K562 (cell line): ENCODE data around the gene LZTR1. TPM values are rescaled to one million over a fixed set of nuclear protein-coding genes. Genes with fewer than 3 reads are reported as not detected.

Experiments used
- CEBPB ChIP-seq: fragments of 450-650 bp; IDR thresholded peaks from 2 replicates; pipeline ENCODE4 v1.6.1; 2016; ENCODE audit warnings: missing genetic modification characterization, missing compliant biosample characterization
- LCOR ChIP-seq: sonication (generic); formaldehyde crosslinking; IDR thresholded peaks from 2 replicates; pipeline ENCODE4 v1.8.0; 2022; ENCODE audit warnings: mild to moderate bottlenecking, missing genetic modification reagents
- MCM7 ChIP-seq, 2 experiments: fragments of 450-650 bp; IDR thresholded peaks; 2 replicates each; pipeline ENCODE4 v1.6.1; 2016 to 2018
- RB1 ChIP-seq: fragments of 450-650 bp; IDR thresholded peaks from 2 replicates; pipeline ENCODE4 v1.6.1; 2017; ENCODE audit warnings: low read depth, mild to moderate bottlenecking
- RNF219 ChIP-seq: fragments of 250-450 bp; sonication (Bioruptor Pico); IDR thresholded peaks from 2 replicates; pipeline ENCODE4 v1.5.0; 2022; ENCODE audit warnings: mild to moderate bottlenecking
- YBX1 ChIP-seq: fragments of 450-650 bp; IDR thresholded peaks from 2 replicates; pipeline ENCODE4 v1.7.1; 2016; ENCODE audit warnings: mild to moderate bottlenecking
- ZFP36 ChIP-seq: fragments of 150-350 bp; IDR thresholded peaks from 2 replicates; pipeline ENCODE4 v1.6.1; 2018; ENCODE audit warnings: low read length, low read depth; ENCODE audit not compliant: partially characterized antibody
- ZNF3 ChIP-seq: fragments of 250-450 bp; sonication (Bioruptor Pico); IDR thresholded peaks from 2 replicates; pipeline ENCODE4 v1.5.0; 2021; ENCODE audit warnings: mild to moderate bottlenecking, moderate library complexity
- ZNF507 ChIP-seq: conservative IDR thresholded peaks from 2 replicates; pipeline ENCODE4 v1.6.1; 2017; ENCODE audit warnings: missing genetic modification characterization, missing compliant biosample characterization
- ZNF699 ChIP-seq: fragments of 250-450 bp; sonication (Bioruptor Pico); IDR thresholded peaks from 2 replicates; pipeline ENCODE4 v1.8.0; 2021; ENCODE audit warnings: mild to moderate bottlenecking, moderate library complexity; ENCODE audit not compliant: insufficient replicate concordance
- polyA plus RNA-seq, 8 experiments: library from polyadenylated mRNA; depleted of rRNA in 4 of 8; stranded (reverse) in 5 of 8; unstranded in 3 of 8; fragments of >200 nt; fragmentation: Nextera tagmentation in 2 of 8; fragmentation: Illumina TruSeq in 1 of 8; extraction: Ambion mirVana in 2 of 8; extraction: Trizol in 1 of 8; gene quantifications; 2 replicates each; pipeline versions ENCODE4 v1.2.1 to v1.2.3, GENCODE V29; 2011 to 2014; ENCODE audit warnings: inconsistent platforms in 1 of 8, missing spikeins in 1 of 8
- total RNA-seq, 7 experiments: library from RNA; depleted of rRNA in 6 of 7; stranded (reverse); fragments of >200 nt in 6 of 7; fragmentation: Illumina TruSeq in 2 of 7; extraction: Trizol in 2 of 7; gene quantifications; 2 replicates each; pipeline versions ENCODE4 v1.2.1 to v1.2.3, GENCODE V29; 2011 to 2021; ENCODE audit warnings: low replicate concordance in 1 of 7
- TF ChIP-seq, protein P1 (sequence below): sonication (generic); formaldehyde crosslinking; IDR thresholded peaks from 2 replicates; pipeline ENCODE4 v1.8.0; 2022; ENCODE audit warnings: mild to moderate bottlenecking, missing genetic modification reagents

Gene LZTR1
- total and polyA plus RNA-seq, 9 of the 15 experiments (the other 6 are each of a cell fraction or from before 2014, with no cell fraction given): 2.2 to 135 (median 63.0) TPM

GRCh38 chr22:21034989-21035388, 52.9 kb downstream of the LZTR1 start (continued):
- TF ChIP-seq YBX1 (no peak), RB1 (no peak), CEBPB (tag) (peak; percentile 59; the same call in 1 of the 2 replicates), LCOR (no peak), ZNF699 (CRISPR knock-in tag) (no peak), ZNF507 (no peak; the same call in 1 of the 2 replicates), RNF219 (CRISPR knock-in tag) (no peak), ZNF3 (no peak), ZFP36 (no peak), MCM7 (IDR thresholded peaks at IDR 0.05) (no peak)
- TF ChIP-seq, protein P1, sequence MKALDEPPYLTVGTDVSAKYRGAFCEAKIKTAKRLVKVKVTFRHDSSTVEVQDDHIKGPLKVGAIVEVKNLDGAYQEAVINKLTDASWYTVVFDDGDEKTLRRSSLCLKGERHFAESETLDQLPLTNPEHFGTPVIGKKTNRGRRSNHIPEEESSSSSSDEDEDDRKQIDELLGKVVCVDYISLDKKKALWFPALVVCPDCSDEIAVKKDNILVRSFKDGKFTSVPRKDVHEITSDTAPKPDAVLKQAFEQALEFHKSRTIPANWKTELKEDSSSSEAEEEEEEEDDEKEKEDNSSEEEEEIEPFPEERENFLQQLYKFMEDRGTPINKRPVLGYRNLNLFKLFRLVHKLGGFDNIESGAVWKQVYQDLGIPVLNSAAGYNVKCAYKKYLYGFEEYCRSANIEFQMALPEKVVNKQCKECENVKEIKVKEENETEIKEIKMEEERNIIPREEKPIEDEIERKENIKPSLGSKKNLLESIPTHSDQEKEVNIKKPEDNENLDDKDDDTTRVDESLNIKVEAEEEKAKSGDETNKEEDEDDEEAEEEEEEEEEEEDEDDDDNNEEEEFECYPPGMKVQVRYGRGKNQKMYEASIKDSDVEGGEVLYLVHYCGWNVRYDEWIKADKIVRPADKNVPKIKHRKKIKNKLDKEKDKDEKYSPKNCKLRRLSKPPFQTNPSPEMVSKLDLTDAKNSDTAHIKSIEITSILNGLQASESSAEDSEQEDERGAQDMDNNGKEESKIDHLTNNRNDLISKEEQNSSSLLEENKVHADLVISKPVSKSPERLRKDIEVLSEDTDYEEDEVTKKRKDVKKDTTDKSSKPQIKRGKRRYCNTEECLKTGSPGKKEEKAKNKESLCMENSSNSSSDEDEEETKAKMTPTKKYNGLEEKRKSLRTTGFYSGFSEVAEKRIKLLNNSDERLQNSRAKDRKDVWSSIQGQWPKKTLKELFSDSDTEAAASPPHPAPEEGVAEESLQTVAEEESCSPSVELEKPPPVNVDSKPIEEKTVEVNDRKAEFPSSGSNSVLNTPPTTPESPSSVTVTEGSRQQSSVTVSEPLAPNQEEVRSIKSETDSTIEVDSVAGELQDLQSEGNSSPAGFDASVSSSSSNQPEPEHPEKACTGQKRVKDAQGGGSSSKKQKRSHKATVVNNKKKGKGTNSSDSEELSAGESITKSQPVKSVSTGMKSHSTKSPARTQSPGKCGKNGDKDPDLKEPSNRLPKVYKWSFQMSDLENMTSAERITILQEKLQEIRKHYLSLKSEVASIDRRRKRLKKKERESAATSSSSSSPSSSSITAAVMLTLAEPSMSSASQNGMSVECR (CRISPR knock-in tag): peak; percentile 36; the same call in 1 of the 2 replicates
- TF ChIP-seq, all 486 proteins: peak for 4
